ENCODE measurements around the gene CHTF18.
"Not testable (repeated sequence)": the region's sequence is repeated elsewhere in the genome, so short reads cannot be mapped to it uniquely, and the experiment has no call there.

Gene CHTF18

DNA sequence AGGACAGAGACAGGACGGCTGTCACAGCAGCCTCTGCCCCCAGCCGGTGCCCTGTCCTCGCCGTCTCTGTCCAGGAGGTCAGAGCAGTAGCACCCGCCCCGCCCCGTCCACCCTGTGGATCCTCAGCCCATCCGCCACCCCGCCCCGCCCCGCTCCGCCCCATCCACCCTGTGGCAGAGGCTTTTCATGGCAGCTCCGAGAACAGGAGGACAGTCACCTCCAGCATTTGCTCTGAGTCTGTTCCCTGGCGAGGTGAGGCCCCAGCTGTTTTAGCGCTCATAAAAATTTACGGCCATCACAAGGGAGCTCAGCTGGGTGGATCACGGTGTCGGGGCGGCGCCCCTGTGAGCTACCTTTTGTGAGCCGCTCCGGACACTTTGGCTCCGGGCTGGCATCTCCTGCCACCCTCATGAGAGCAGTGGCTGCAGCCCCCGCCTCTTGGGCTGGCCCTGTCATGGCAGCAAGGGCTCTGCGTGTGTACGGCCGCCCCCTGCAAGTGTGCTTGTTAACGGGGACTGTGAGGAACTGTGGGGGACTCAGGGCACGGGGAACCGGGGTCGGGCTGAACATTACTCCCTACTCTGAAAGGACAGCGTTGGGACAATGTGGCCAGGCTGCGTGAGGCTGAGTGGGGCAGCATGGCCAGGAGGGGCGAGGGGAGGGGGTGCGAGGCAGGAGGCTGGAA lies 44.4 kb downstream of the CHTF18 start:
- DNase-seq, result no peak

DNA sequence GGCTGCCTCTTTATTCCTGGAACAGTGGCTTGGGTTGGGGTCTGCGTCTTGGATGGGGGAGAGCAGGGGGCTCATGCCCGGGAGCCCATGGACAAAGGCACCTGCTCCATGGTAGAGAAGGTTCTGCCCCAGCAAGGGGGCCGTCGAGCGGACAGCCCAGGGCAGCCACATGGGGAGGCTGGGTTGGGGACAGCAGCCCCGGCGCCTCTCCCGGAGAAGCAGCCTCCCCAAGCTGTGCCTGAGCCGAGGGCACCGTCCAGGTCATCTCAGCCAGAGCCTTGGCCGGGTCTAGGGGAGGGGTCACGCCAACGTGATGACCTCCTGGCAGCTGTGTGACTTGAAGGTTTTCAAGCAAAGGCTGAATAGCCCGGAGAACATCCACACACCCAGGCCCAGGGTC lies 45.0 kb downstream of the CHTF18 start:
- DNase-seq, result no peak

DNA sequence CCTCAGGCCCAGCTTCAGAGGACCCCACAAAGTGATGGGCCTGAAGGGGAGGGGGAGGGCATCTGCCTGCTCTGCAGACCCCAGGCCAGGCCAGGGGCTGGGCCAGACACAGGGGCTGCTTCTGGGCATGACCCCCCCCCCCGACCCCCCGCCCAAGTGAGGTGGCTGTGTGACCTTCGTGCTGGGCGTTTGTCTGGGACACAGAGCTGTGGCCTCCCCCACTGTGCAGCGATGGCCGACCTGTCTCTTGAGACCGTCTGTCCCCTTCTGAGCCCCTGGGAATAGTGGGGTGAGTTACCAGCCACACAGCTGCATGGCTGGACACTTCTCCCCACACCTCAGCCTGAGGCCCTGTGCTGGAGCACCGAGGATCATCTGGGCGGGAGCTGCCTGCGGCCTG lies 47.0 kb downstream of the CHTF18 start:
- DNase-seq, result no peak

DNA sequence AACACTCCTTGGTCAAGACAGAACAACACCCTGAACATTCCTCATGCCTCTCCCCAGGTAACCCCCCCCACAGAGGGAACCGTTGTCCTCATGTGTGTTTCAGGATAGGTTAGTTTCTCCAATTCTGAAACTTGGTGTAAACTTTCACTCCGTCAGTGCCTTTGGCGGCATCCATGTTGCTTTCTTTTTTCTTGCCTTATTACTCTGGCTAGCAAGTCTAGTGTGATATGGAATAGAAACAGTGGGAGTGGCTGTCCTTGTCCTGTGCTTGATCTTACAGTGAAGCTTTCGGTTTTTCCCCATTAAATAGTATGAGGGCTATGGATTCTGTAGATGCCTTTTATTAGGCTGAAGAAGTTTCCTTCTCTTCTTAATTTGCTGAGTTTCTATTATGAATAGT lies 47.8 kb downstream of the CHTF18 start:
- DNase-seq, result no peak

DNA sequence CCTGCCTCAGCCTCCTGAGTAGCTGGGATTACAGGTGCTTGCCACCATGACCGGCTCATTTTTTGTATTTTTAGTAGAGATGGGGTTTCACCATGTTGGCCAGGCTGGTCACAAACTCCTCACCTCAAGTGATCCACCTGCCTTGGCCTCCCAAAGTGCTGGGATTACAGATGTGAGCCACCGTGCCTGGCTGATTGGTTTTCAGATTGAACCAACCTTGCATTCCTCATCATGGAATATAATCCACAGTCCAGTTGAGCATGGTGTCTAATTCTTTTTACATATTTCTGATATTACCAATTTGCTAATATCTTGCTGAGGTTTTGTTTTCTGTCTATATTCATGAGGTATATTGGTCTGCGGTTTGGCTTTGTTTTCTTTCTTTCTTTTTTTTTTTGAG lies 48.4 kb downstream of the CHTF18 start:
- DNase-seq, result not testable (repeated sequence)

DNA sequence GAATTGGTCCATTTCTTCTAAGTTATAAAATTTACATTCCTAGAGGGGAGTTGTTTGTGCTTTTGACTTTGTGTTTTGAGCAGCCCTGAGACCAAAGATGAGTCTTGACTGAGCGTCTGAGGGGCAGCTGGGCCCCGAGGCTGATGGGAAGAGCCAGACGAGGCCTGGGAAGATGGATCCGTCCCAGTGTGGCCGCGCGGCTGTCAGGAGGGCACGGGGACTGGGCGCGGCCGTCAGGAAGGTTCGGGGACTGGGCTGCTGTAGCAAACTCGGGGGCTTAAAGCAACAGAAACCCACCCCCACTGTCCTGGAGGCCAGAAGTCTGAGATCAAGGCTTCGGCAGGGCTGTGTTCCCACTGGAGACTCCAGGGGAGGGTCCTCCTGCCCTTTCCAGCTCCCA lies 50.3 kb downstream of the CHTF18 start:
- DNase-seq, result no peak

DNA sequence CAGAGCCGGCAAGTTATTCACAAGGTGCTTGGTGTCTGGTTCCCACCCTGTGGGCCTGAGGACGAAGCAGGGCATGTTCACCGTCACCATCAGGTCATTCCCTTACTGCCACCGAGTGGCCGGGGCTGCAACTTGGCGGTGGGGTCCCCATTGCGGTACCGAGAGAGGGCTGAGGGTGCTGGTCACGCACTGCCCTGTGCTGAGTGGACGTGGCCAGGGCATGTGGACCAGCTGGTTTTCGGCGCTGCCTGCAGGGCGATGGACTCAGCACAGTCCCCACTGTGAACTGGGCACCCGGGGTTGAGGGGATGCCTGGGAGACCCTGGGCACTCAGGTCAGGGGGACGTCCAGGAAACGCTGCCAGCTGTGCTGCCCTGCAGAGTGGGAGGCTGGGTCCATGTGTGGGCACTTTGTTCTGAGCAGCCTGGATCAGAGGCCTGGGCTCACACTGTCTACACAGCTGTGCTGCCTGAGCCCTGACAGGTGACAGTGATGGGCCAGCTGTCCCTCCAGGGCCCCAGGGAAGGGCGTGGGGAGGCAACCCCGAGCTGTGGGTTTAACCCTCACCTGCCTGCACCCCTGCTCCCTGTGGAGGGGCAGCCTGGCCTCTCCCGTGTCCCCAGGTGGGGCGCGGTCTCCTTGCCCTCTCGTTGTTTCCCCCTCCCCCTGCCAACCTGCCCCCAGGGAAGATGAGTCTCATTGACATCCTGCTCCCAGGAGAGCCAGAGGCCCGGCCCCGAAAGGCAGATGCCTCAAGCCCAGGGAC lies 51.4 kb downstream of the CHTF18 start:
- no peak for DNase-seq

DNA sequence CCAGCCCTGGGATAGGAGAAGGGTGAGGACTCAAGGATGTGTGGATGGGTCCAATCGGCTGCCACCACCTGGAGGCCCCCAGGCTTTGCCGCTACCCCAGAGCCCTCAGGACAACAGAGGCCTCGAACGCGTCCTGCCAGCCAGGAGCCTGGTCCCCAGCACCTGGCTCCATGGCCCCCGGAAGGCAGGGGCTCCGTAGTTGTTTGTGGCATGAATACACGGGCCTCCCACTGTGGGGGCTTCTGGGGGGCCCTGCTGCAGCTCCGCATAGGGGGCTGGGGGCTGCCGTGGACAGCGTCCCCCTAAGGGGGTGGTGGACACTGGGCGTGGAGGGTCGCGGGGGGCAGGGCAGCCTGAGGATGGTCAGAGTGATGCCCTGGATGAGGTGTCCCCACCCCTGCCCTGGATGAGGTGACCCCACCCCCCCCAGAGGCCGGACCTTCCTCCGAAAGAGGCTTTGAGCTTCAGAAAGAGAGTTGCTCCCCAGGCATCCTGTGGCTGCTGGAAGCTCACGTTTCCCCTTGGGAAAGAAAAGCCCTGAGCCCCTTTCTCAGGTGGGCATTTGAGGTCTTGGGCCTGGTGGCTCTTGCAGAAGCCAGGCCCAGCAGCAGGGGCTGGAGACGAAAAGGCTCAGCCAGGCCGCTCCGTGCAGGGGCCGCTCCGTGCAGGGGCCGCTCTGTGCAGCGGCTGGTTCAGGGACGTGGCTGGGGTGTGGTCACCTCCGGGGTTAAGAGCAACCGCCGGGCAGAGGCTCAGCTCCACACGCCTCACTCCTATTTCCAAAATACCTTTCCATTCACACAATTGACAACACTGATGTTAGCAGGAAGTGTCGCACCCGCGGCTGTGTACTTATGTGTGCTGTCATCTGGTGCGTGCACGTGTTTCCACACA lies 52.4 kb downstream of the CHTF18 start:
- DNase-seq, result no peak

DNA sequence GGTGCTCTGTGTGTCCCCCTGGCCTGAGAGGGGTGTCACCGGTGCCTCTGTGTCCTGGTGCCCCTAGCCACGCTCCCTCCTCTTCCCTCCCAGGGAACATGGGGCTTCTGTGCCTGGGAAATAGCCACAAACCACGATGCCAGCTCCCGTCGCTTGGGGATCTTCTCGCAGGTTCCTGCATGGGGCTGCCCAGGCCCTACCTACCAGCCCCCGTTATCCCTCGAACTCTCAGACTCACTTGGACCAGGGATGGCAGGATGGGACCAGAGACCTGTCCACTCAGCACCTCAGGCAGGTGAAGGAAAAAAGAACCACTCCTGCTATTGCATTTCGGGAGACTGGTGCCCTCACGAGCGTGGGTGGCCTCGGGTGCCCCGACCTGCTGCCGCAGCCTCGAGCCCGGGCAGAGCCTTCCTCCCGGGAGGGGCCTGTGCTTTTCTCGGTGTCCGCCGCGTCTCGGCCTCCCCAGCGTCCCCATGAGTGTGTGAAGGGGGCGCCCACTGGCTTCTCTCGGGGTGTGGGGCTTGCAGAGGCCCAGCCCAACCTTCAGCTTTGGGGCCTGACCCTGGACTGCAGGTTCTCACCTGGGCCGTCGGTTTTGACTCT lies 53.1 kb downstream of the CHTF18 start:
- no peak for DNase-seq

DNA sequence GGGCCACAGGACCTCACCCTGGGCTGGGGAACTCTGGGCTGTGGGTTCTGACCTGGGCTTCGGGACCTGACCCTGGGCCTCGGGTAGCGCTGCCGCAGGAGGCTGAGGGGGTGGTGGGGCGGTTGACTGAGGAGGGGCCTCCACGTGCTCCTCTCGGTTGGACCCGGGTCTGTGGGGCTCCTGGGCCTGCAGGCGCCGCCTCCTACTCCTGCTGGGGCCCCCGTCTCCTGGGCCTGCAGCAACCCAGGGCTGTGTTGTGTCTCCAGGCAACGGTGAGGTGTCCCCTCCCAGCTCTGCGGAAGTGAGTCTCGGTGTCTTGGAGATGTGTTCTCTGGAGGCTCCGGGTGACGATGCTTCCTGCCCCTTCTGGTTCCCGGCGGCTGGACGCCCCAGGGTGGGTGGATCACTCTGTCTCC lies 53.6 kb downstream of the CHTF18 start:
- DNase-seq, result no peak

DNA sequence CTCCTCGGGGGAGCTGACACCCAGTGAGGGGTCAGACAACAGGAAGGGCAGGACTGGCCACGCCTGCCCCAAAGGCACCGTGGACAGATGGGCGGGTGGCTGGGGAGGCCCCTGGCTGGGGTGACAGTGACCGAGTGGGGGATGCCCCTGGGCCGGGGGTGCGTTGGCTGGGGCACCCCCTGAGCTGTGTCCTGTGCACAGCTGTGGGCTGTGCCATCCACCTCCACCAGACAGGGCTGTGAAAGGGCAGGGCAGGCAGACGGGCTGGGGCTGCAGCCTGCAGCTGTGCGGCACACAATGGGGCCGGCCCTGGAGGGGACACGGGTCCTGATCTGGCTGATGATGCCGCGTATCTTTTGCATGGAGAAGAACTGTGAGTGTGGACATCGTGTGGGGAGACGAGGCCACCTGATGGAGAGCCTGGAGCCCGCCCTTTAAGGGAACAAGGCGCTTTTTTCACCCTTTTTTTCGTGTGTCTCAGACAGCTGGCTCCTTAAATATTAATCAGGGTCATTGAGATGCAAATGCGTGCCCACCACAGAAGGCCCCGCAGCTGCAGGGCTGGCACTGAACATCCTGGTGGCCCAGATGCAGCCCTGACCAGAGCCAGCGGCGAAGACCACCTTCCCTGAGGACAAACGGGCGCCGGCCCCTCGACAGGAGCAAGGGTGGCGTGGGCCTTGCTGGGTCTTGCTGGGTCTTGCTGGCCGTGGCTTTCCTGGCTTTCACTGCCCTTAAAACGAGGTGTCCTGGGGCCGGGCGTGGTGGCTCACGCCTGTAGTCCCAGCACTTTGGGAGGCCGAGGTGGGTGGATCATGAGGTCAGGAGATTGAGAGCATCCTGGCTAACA lies 54.5 kb downstream of the CHTF18 start:
- no peak for DNase-seq

DNA sequence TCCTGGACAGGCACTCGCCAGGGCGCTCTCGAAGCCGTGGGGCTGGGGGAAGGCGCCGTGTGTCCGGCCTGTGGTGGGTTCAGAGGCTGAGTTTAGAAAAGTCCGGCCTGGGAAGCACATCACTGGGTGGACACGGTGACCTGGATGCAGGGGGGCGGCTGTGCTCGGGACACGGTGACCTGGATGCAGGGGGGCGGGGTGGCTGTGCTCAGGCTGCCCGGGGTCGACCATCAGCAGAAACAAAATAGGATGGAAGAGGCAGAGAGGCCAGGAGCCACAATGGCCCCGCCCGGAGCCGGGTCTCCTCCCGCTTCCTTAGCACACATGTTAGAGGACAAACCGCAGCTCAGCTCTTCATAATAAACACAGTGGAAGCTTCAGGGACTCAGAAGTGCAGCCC lies 55.4 kb downstream of the CHTF18 start:
- no peak for DNase-seq

DNA sequence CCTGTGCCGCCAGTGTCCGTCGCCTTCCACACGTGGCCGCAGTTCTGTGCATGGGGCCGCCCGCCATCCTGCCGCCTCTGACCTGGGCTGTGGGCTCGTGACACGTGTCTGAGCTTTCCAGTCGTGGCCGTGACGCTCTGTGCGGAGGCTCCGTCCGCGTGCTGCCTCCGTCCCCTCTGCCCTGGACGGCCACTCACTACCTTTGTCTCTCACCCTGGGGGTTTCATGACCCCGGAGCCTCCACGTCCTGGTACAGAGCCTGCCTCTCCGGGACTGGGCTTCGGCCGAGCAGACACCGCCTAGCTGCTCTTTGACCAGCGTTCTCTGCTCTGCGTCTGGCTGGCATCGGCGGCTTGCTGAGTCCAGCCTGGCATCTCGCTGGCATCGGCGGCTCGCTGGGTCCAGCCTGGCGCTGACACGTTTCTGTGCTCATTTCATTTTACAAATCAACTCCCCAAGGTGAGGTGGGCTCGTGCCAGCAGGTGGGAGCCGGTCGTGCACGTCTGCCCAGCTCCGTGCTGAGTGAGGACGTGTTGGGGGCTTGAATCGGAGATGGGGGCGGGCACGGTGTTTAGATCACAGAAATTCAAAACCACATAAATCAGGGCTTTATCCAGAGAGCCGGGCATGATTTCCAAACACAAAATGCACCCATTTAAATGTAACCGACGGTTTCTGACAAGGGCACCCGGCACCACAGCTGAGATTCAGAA lies 56.4 kb downstream of the CHTF18 start:
- no peak for DNase-seq

DNA sequence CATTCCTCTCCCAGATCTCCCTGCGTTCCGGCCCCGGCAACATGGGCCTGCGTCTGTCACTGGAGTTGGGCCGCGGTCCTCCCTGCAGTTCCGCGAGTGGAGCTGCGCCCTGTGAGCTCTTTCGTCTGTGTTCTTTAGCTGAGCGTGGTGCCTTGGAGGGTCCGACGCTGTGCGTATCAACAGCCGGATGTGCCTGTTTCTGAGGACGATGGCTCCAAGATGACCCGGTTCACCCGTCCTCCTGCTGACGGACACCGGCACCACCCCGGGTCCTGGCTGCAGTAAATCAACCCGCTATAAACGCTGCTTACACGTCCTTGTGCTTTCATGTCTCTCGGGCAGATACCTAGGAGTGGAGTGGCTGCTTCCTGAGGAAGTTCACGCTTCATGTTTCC lies 56.9 kb downstream of the CHTF18 start:
- no peak for DNase-seq

DNA sequence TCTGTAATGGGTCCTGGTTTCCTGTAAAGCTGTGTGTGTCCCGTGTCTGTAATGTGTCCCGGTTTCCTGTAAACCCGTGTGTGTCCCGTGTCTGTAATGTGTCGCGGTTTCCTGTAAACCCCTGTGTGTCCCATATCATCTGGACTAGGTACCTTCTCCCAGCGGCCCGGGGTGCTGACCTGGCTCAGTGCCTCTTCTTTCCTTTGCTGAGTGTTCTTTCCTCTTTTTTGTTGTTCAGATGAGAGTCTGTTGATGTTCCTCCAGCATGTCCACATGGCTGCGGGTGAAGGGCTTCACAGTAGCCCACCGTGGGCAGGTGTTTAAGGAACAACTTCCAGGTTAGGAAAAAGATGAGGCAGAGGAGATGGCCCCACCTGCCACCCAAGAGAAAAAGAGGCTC lies 58.7 kb downstream of the CHTF18 start:
- no peak for DNase-seq
